HL-60 (cell line): Measurements from ENCODE around the gene SGCB.

Source experiments
- DNase-seq, 2 experiments: peaks; one replicate each; pipeline ENCODE4 v3.0.0-alpha.2; 2010 to 2020; ENCODE audit warnings: low read depth in 1 of 2, low spot score in 1 of 2
- H3K27ac ChIP-seq: fragments of 250-450 bp; sonication (Bioruptor Pico); replicated peaks from 2 replicates; pipeline ENCODE4 v1.5.1; 2020; ENCODE audit warnings: mild to moderate bottlenecking, moderate library complexity
- H3K27me3 ChIP-seq: fragments of 250-450 bp; sonication (Bioruptor Pico); 2 replicates; pipeline ENCODE4 v1.5.1; 2021; ENCODE audit warnings: mild to moderate bottlenecking, moderate library complexity; ENCODE audit not compliant: insufficient read depth, poor library complexity, severe bottlenecking
- H3K4me3 ChIP-seq: replicated peaks from 2 replicates; pipeline ENCODE4 v1.5.1; 2011; ENCODE audit warnings: mild to moderate bottlenecking, control low read depth, low read length; ENCODE audit not compliant: insufficient read depth
- GABPA ChIP-seq: IDR thresholded peaks from 2 replicates; pipeline ENCODE4 v1.6.1; 2012; ENCODE audit warnings: low read depth
- POLR2AphosphoS5 ChIP-seq: IDR thresholded peaks from 2 replicates; pipeline ENCODE4 v1.6.1; 2012; ENCODE audit warnings: low read depth
- SPI1 ChIP-seq: IDR thresholded peaks from 2 replicates; pipeline ENCODE4 v1.6.1; 2012; ENCODE audit warnings: low read depth, mild to moderate bottlenecking, borderline replicate concordance
- TF ChIP-seq, protein P1 (sequence below): IDR thresholded peaks from one replicate; pipeline ENCODE4 v1.5.1; 2011; ENCODE audit warnings: low read length, control low read depth, inconsistent platforms; ENCODE audit not compliant: insufficient read depth
- TF ChIP-seq, protein P2 (sequence below): IDR thresholded peaks from 2 replicates; pipeline ENCODE4 v1.6.1; 2012; ENCODE audit warnings: low read depth; ENCODE audit not compliant: insufficient replicate concordance

The SGCB gene

GRCh38 chr4:52076731-52077130 is 38.6 kb upstream of the SGCB start:
- Histone ChIP-seq H3K4me3 (no peak overlapping the region), H3K27me3 (peaks cover 8% of the 10 kb centered on the region), H3K27ac (no peak overlapping the region)
- DNase-seq: no peak
- TF ChIP-seq, protein P1, sequence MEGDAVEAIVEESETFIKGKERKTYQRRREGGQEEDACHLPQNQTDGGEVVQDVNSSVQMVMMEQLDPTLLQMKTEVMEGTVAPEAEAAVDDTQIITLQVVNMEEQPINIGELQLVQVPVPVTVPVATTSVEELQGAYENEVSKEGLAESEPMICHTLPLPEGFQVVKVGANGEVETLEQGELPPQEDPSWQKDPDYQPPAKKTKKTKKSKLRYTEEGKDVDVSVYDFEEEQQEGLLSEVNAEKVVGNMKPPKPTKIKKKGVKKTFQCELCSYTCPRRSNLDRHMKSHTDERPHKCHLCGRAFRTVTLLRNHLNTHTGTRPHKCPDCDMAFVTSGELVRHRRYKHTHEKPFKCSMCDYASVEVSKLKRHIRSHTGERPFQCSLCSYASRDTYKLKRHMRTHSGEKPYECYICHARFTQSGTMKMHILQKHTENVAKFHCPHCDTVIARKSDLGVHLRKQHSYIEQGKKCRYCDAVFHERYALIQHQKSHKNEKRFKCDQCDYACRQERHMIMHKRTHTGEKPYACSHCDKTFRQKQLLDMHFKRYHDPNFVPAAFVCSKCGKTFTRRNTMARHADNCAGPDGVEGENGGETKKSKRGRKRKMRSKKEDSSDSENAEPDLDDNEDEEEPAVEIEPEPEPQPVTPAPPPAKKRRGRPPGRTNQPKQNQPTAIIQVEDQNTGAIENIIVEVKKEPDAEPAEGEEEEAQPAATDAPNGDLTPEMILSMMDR: no peak
- no peak for TF ChIP-seq GABPA
- TF ChIP-seq, protein P2, sequence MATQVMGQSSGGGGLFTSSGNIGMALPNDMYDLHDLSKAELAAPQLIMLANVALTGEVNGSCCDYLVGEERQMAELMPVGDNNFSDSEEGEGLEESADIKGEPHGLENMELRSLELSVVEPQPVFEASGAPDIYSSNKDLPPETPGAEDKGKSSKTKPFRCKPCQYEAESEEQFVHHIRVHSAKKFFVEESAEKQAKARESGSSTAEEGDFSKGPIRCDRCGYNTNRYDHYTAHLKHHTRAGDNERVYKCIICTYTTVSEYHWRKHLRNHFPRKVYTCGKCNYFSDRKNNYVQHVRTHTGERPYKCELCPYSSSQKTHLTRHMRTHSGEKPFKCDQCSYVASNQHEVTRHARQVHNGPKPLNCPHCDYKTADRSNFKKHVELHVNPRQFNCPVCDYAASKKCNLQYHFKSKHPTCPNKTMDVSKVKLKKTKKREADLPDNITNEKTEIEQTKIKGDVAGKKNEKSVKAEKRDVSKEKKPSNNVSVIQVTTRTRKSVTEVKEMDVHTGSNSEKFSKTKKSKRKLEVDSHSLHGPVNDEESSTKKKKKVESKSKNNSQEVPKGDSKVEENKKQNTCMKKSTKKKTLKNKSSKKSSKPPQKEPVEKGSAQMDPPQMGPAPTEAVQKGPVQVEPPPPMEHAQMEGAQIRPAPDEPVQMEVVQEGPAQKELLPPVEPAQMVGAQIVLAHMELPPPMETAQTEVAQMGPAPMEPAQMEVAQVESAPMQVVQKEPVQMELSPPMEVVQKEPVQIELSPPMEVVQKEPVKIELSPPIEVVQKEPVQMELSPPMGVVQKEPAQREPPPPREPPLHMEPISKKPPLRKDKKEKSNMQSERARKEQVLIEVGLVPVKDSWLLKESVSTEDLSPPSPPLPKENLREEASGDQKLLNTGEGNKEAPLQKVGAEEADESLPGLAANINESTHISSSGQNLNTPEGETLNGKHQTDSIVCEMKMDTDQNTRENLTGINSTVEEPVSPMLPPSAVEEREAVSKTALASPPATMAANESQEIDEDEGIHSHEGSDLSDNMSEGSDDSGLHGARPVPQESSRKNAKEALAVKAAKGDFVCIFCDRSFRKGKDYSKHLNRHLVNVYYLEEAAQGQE: no peak
- no peak for TF ChIP-seq POLR2AphosphoS5
- no peak for TF ChIP-seq SPI1

GRCh38 chr4:52071791-52072546 is 33.9 kb upstream of the SGCB start:
- H3K27ac ChIP-seq: no peak overlapping the region
- no peak for DNase-seq
- H3K27me3 ChIP-seq: peaks cover 8% of the 10 kb centered on the region
- TF ChIP-seq, protein P2: no peak
- TF ChIP-seq GABPA: no peak
- no peak for TF ChIP-seq SPI1
- TF ChIP-seq, protein P1: no peak
- no peak for TF ChIP-seq POLR2AphosphoS5
- no peak overlapping the region for H3K4me3 ChIP-seq

- Histone ChIP-seq H3K27me3 (peaks cover 1% of the 10 kb centered on the region), H3K27ac (no peak overlapping the region), H3K4me3 (no peak overlapping the region)
- DNase-seq: no peak
- no peak for TF ChIP-seq SPI1
- TF ChIP-seq GABPA: no peak
- TF ChIP-seq POLR2AphosphoS5: no peak
- TF ChIP-seq, protein P1: no peak
- TF ChIP-seq, protein P2: no peak
These were observed 31.5 kb upstream of the SGCB start for GRCh38 chr4:52069571-52069970.
